GM12878 (cell line): ENCODE data around the gene SUPT4H1. TPM values are rescaled to one million over a fixed set of nuclear protein-coding genes. Genes with fewer than 3 reads are reported as not detected.

Source experiments
- BACH1 ChIP-seq: fragments of 450-650 bp; IDR thresholded peaks from 2 replicates; pipeline ENCODE4 v1.6.1; 2017; ENCODE audit warnings: mild to moderate bottlenecking, borderline replicate concordance
- CBFB ChIP-seq: IDR thresholded peaks from 2 replicates; pipeline ENCODE4 v1.6.1; 2016; ENCODE audit warnings: antibody characterized with exemption, low read depth
- CBX3 ChIP-seq: fragments of 200-600 bp; sonication (generic); IDR thresholded peaks from 2 replicates; pipeline ENCODE4 v1.6.1; 2016; ENCODE audit warnings: low read depth, borderline replicate concordance
- CBX5 ChIP-seq: sonication (generic); IDR thresholded peaks from 2 replicates; pipeline ENCODE4 v1.6.1; 2016; ENCODE audit warnings: low read depth, moderate library complexity, mild to moderate bottlenecking, inconsistent platforms
- FOXK2 ChIP-seq: fragments of 450-650 bp; IDR thresholded peaks from 2 replicates; pipeline ENCODE4 v1.6.1; 2017; ENCODE audit warnings: mild to moderate bottlenecking, moderate library complexity
- GATAD2B ChIP-seq: fragments of 450-650 bp; conservative IDR thresholded peaks from 2 replicates; pipeline ENCODE4 v1.6.1; 2017; ENCODE audit warnings: low read depth, mild to moderate bottlenecking, moderate library complexity
- HDGF ChIP-seq: fragments of 450-650 bp; IDR thresholded peaks from 2 replicates; pipeline ENCODE4 v1.6.1; 2016; ENCODE audit warnings: antibody characterized with exemption
- JUND ChIP-seq: IDR thresholded peaks from 2 replicates; pipeline ENCODE4 v1.6.1; 2012; ENCODE audit warnings: low read depth, mild to moderate bottlenecking, low read length, improper control_type of control experiment, moderate library complexity
- NRF1 ChIP-seq: conservative IDR thresholded peaks from 2 replicates; pipeline ENCODE4 v1.6.1; 2011; ENCODE audit warnings: mild to moderate bottlenecking, low read depth, low read length, improper control_type of control experiment
- PML ChIP-seq: IDR thresholded peaks from 2 replicates; pipeline ENCODE4 v1.6.1; 2012; ENCODE audit warnings: low read length, inconsistent platforms
- POLR2AphosphoS5 ChIP-seq: IDR thresholded peaks from 2 replicates; pipeline ENCODE4 v1.6.1; 2011; ENCODE audit warnings: mild to moderate bottlenecking, low read length, inconsistent platforms
- SIX5 ChIP-seq: IDR thresholded peaks from 2 replicates; pipeline ENCODE4 v1.6.1; 2011; ENCODE audit warnings: mild to moderate bottlenecking, low read depth, low read length, moderate library complexity; ENCODE audit not compliant: severe bottlenecking
- SMAD1 ChIP-seq: fragments of 450-650 bp; IDR thresholded peaks from 2 replicates; pipeline ENCODE4 v1.6.1; 2018; ENCODE audit warnings: mild to moderate bottlenecking, low read depth; ENCODE audit not compliant: partially characterized antibody
- SMARCA5 ChIP-seq: fragments of 450-650 bp; IDR thresholded peaks from 2 replicates; pipeline ENCODE4 v1.6.1; 2017; ENCODE audit warnings: mild to moderate bottlenecking
- SREBF1 ChIP-seq: IDR thresholded peaks from 2 replicates; pipeline ENCODE4 v1.6.1; 2012; ENCODE audit warnings: mild to moderate bottlenecking, low read length
- SREBF2 ChIP-seq: IDR thresholded peaks from 2 replicates; pipeline ENCODE4 v1.6.1; 2012; ENCODE audit warnings: mild to moderate bottlenecking, low read length
- SRF ChIP-seq, 2 experiments: IDR thresholded peaks; 2 replicates each; pipeline ENCODE4 v1.6.1; 2011; ENCODE audit warnings: low read depth in 2 of 2, low read length in 2 of 2, mild to moderate bottlenecking in 1 of 2, moderate library complexity in 1 of 2
- TCF3 ChIP-seq: IDR thresholded peaks from 2 replicates; pipeline ENCODE4 v1.6.1; 2012; ENCODE audit warnings: low read depth, mild to moderate bottlenecking, low read length, borderline replicate concordance; ENCODE audit not compliant: insufficient read depth
- ZNF207 ChIP-seq: fragments of 450-650 bp; IDR thresholded peaks from 2 replicates; pipeline ENCODE4 v1.6.1; 2014; ENCODE audit warnings: antibody characterized with exemption, mild to moderate bottlenecking, borderline replicate concordance
- ZNF622 ChIP-seq: fragments of 450-650 bp; IDR thresholded peaks from 2 replicates; pipeline ENCODE4 v1.6.1; 2017; ENCODE audit warnings: mild to moderate bottlenecking, inconsistent platforms
- polyA plus RNA-seq, 11 experiments: library from polyadenylated mRNA; depleted of rRNA in 4 of 11; unstranded in 6 of 11; stranded (reverse) in 5 of 11; fragments of >200 nt; fragmentation: Nextera tagmentation in 4 of 11; fragmentation: Illumina TruSeq in 1 of 11; extraction: Ambion mirVana in 4 of 11; extraction: Trizol in 1 of 11; gene quantifications; 1 replicate in 1 of 11; 2 replicates in 10 of 11; pipeline versions ENCODE4 v1.2.1 to v1.2.3, GENCODE V29; 2011 to 2016; ENCODE audit warnings: inconsistent platforms in 2 of 11, missing spikeins in 2 of 11, low read depth in 1 of 11
- total RNA-seq, 4 experiments: library from RNA; depleted of rRNA in 3 of 4; stranded (reverse); fragments of >200 nt in 3 of 4; fragmentation: Illumina TruSeq in 1 of 4; extraction: Trizol in 1 of 4; gene quantifications; 2 replicates each; pipeline versions ENCODE4 v1.2.1 to v1.2.3, GENCODE V29; 2013 to 2021
- TF ChIP-seq, protein P1 (sequence below): IDR thresholded peaks from 2 replicates; pipeline ENCODE4 v1.6.1; 2012; ENCODE audit warnings: low read depth, low read length, improper control_type of control experiment
- TF ChIP-seq, protein P2 (sequence below): fragments of 450-650 bp; IDR thresholded peaks from 2 replicates; pipeline ENCODE4 v1.6.1; 2018; ENCODE audit warnings: borderline replicate concordance, mild to moderate bottlenecking; ENCODE audit not compliant: partially characterized antibody
- TF ChIP-seq, protein P3 (sequence below): fragments of 450-650 bp; IDR thresholded peaks from 2 replicates; pipeline ENCODE4 v1.6.1; 2017; ENCODE audit warnings: mild to moderate bottlenecking, low read depth, inconsistent platforms; ENCODE audit not compliant: poor library complexity, severe bottlenecking

The SUPT4H1 gene
- total and polyA plus RNA-seq, 10 of the 15 experiments (the other 5 are each of a cell fraction or from before 2014, with no cell fraction given): 83.8 to 293 (median 128) TPM

DNA sequence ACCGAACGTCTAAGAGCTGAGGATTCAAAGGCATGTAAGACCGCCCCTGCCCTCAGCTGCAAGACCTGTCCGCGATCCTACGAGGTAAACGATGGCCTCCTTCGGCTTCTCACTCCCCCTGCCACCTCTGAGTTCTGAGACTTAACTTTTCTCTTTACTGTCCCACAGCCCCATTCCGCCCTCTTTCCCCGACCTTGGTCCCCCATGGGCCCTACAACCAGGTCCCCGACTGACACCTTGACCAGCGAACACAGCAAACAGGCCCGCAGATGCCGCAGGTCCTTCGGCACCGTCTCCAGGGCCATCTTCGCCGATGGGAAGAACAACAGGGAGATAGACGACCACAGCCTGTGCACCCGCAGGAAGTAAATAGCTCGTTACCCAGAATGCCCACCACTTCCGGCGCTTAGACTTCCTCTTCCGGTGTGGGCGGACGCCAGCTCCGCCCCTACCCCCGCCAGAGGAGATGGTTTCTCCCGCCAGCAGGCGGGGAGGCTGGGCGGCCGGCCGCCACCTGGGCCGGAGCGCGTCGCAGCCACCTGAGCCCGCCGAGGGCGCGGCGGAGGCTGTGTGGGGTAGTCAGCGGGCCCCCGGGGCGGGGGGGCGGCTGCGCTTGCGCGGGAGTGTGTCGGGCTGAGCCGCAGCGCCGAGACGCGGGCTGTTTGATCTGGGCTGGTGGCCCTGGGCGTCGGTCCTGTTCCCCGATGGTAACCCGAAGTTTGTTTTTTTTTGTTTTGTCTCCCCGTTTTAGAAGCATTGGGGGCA is at the start of gene SUPT4H1 (continued):
- TF ChIP-seq GATAD2B: 0 out of 2 replicates have a peak, but pooled peaks have one; percentile 56
- TF ChIP-seq SMAD1: no peak
- TF ChIP-seq, protein P1, sequence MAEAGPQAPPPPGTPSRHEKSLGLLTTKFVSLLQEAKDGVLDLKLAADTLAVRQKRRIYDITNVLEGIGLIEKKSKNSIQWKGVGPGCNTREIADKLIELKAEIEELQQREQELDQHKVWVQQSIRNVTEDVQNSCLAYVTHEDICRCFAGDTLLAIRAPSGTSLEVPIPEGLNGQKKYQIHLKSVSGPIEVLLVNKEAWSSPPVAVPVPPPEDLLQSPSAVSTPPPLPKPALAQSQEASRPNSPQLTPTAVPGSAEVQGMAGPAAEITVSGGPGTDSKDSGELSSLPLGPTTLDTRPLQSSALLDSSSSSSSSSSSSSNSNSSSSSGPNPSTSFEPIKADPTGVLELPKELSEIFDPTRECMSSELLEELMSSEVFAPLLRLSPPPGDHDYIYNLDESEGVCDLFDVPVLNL: peak; percentile 81
- TF ChIP-seq SRF (IDR thresholded peaks at IDR 0.05; ENCODE audit: low read depth in 2 of 2, low read length in 2 of 2): 0 out of 4 replicates have a peak, but pooled peaks of 1 of the 2 experiments have one; percentile 63
- TF ChIP-seq CBX3: no peak
- TF ChIP-seq, protein P2, sequence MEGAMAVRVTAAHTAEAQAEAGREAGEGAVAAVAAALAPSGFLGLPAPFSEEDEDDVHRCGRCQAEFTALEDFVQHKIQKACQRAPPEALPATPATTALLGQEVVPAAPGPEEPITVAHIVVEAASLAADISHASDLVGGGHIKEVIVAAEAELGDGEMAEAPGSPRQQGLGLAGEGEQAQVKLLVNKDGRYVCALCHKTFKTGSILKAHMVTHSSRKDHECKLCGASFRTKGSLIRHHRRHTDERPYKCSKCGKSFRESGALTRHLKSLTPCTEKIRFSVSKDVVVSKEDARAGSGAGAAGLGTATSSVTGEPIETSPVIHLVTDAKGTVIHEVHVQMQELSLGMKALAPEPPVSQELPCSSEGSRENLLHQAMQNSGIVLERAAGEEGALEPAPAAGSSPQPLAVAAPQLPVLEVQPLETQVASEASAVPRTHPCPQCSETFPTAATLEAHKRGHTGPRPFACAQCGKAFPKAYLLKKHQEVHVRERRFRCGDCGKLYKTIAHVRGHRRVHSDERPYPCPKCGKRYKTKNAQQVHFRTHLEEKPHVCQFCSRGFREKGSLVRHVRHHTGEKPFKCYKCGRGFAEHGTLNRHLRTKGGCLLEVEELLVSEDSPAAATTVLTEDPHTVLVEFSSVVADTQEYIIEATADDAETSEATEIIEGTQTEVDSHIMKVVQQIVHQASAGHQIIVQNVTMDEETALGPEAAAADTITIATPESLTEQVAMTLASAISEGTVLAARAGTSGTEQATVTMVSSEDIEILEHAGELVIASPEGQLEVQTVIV: peak; percentile 56
- TF ChIP-seq PML: no peak
- peak; percentile 47 for TF ChIP-seq SMARCA5
- peak; percentile 81; the same call in 1 of the 2 replicates for TF ChIP-seq ZNF207
- TF ChIP-seq CBFB: peak; percentile 79; the same call in 1 of the 2 replicates
- TF ChIP-seq CBX5: 0 out of 2 replicates have a peak, but pooled peaks have one; percentile 25
- peak; percentile 94 for TF ChIP-seq FOXK2
- TF ChIP-seq SIX5: peak; percentile 75
- peak; percentile 94; the same call in 1 of the 2 replicates for TF ChIP-seq JUND
- peak; percentile 85 for TF ChIP-seq SREBF1
- peak; percentile 78 for TF ChIP-seq HDGF
- no peak for TF ChIP-seq ZNF622
- TF ChIP-seq NRF1: peak; percentile 70
- TF ChIP-seq, protein P3, sequence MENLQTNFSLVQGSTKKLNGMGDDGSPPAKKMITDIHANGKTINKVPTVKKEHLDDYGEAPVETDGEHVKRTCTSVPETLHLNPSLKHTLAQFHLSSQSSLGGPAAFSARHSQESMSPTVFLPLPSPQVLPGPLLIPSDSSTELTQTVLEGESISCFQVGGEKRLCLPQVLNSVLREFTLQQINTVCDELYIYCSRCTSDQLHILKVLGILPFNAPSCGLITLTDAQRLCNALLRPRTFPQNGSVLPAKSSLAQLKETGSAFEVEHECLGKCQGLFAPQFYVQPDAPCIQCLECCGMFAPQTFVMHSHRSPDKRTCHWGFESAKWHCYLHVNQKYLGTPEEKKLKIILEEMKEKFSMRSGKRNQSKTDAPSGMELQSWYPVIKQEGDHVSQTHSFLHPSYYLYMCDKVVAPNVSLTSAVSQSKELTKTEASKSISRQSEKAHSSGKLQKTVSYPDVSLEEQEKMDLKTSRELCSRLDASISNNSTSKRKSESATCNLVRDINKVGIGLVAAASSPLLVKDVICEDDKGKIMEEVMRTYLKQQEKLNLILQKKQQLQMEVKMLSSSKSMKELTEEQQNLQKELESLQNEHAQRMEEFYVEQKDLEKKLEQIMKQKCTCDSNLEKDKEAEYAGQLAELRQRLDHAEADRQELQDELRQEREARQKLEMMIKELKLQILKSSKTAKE: peak; percentile 31
- TF ChIP-seq TCF3: peak; percentile 94
- peak; percentile 69; the same call in 1 of the 2 replicates for TF ChIP-seq SREBF2
- TF ChIP-seq POLR2AphosphoS5: peak; percentile 87
- TF ChIP-seq BACH1: peak; percentile 85; the same call in 1 of the 2 replicates
